GM23338 (cell line): ENCODE measurements around the gene USP28. TPM values are rescaled to one million over a fixed set of nuclear protein-coding genes. Genes with fewer than 3 reads are reported as not detected.

Source experiments
- ATAC-seq: fragments of 200-7000 bp; cut with Tn5 transposase; 3 replicates; pipeline ENCODE4 v1.9.1; 2020
- DNase-seq: peaks from one replicate; pipeline ENCODE4 v3.0.0-alpha.2; 2015; ENCODE audit warnings: low spot score
- H2AFZ ChIP-seq: fragments of 200-600 bp; sonication (generic); 2 replicates; pipeline ENCODE4 v1.8.0; 2016; ENCODE audit warnings: antibody characterized with exemption, mild to moderate bottlenecking, moderate library complexity
- H3F3A ChIP-seq: fragments of 200-600 bp; sonication (generic); replicated peaks from 2 replicates; pipeline ENCODE4 v1.8.0; 2017; ENCODE audit warnings: antibody characterized with exemption, mixed run types, low read depth
- H3K27ac ChIP-seq: fragments of 200-600 bp; sonication (generic); 2 replicates; pipeline ENCODE4 v1.6.1; 2016; ENCODE audit warnings: low read depth
- H3K27me3 ChIP-seq: fragments of 200-600 bp; sonication (generic); 2 replicates; pipeline ENCODE4 v1.8.0; 2016; ENCODE audit warnings: mild to moderate bottlenecking, mixed run types, moderate library complexity; ENCODE audit not compliant: insufficient read depth
- H3K36me3 ChIP-seq: fragments of 200-600 bp; sonication (generic); 2 replicates; pipeline ENCODE4 v1.8.0; 2016; ENCODE audit warnings: mild to moderate bottlenecking; ENCODE audit not compliant: insufficient read depth
- H3K4me1 ChIP-seq: fragments of 200-600 bp; sonication (generic); 2 replicates; pipeline ENCODE4 v1.8.0; 2016; ENCODE audit warnings: mild to moderate bottlenecking, moderate library complexity; ENCODE audit not compliant: insufficient read depth
- H3K4me2 ChIP-seq: fragments of 200-600 bp; sonication (generic); 2 replicates; pipeline ENCODE4 v1.7.1; 2017; ENCODE audit warnings: mixed run types
- H3K4me3 ChIP-seq: fragments of 200-600 bp; sonication (generic); 2 replicates; pipeline ENCODE4 v1.6.1; 2016; ENCODE audit warnings: mixed run types
- H3K79me2 ChIP-seq: fragments of 200-600 bp; sonication (generic); replicated peaks from 2 replicates; pipeline ENCODE4 v1.8.0; 2017; ENCODE audit warnings: mild to moderate bottlenecking; ENCODE audit not compliant: insufficient read depth
- H3K9me2 ChIP-seq: fragments of 200-600 bp; sonication (generic); 2 replicates; pipeline ENCODE4 v1.8.0; 2017; ENCODE audit not compliant: insufficient read depth
- H4K20me1 ChIP-seq: fragments of 200-600 bp; sonication (generic); replicated peaks from 2 replicates; pipeline ENCODE4 v1.8.0; 2017; ENCODE audit warnings: mild to moderate bottlenecking; ENCODE audit not compliant: insufficient read depth
- H3K27ac Mint-ChIP-seq: 2 replicates; pipeline ENCODE4 v1.8.0; 2020; ENCODE audit warnings: inconsistent platforms, mild to moderate bottlenecking, moderate library complexity, mixed read lengths
- H3K27me3 Mint-ChIP-seq: 3 replicates; pipeline ENCODE4 v1.8.0; 2022; ENCODE audit warnings: low read depth, mild to moderate bottlenecking, moderate library complexity, mixed read lengths, inconsistent platforms; ENCODE audit not compliant: insufficient read depth, poor library complexity
- H3K36me3 Mint-ChIP-seq: 3 replicates; pipeline ENCODE4 v1.8.0; 2021; ENCODE audit warnings: low read depth, mild to moderate bottlenecking, inconsistent platforms, moderate library complexity, mixed read lengths
- H3K4me1 Mint-ChIP-seq: 3 replicates; pipeline ENCODE4 v1.8.0; 2020; ENCODE audit warnings: mild to moderate bottlenecking, inconsistent platforms, mixed read lengths
- H3K4me3 Mint-ChIP-seq: 3 replicates; pipeline ENCODE4 v1.8.0; 2021; ENCODE audit warnings: moderate library complexity, mild to moderate bottlenecking, inconsistent platforms, mixed read lengths
- H3K9me3 Mint-ChIP-seq: 3 replicates; pipeline ENCODE4 v1.8.0; 2020; ENCODE audit warnings: moderate library complexity, mild to moderate bottlenecking, inconsistent platforms, mixed read lengths
- CREB1 ChIP-seq: fragments of 250-450 bp; sonication (Bioruptor Pico); IDR thresholded peaks from 2 replicates; pipeline ENCODE4 v1.5.0; 2020; ENCODE audit warnings: low read depth, mild to moderate bottlenecking, moderate library complexity
- CTCF ChIP-seq, 2 experiments: fragments of 200-600 bp in 1 of 2; sonication (generic) in 1 of 2; conservative IDR thresholded peaks; 2 replicates each; pipeline versions ENCODE4 v1.5.1 to v1.6.1; 2016 to 2017; ENCODE audit warnings: antibody characterized with exemption in 2 of 2, low read depth in 2 of 2, mild to moderate bottlenecking in 2 of 2, moderate library complexity in 1 of 2
- ETS1 ChIP-seq: IDR thresholded peaks from 2 replicates; pipeline ENCODE4 v1.6.1; 2016; ENCODE audit warnings: antibody characterized with exemption
- EZH2phosphoT487 ChIP-seq: fragments of 200-600 bp; sonication (generic); IDR thresholded peaks from one replicate; pipeline ENCODE4 v1.8.1; 2018; ENCODE audit warnings: antibody characterized with exemption; ENCODE audit not compliant: unreplicated experiment
- NANOG ChIP-seq: IDR thresholded peaks from 2 replicates; pipeline ENCODE4 v1.6.1; 2016; ENCODE audit warnings: antibody characterized with exemption, borderline replicate concordance
- REST ChIP-seq: IDR thresholded peaks from one replicate; pipeline ENCODE4 v1.6.1; 2018; ENCODE audit warnings: antibody characterized with exemption; ENCODE audit not compliant: unreplicated experiment
- STAT1 ChIP-seq: IDR thresholded peaks from one replicate; pipeline ENCODE4 v1.6.1; 2016; ENCODE audit warnings: antibody characterized with exemption; ENCODE audit not compliant: unreplicated experiment
- ZNF114 ChIP-seq: fragments of 250-450 bp; sonication (Bioruptor Pico); IDR thresholded peaks from 2 replicates; pipeline ENCODE4 v1.5.0; 2020; ENCODE audit warnings: mild to moderate bottlenecking, moderate library complexity
- ZNF331 ChIP-seq: fragments of 250-450 bp; sonication (Bioruptor Pico); IDR thresholded peaks from 2 replicates; pipeline ENCODE4 v1.5.0; 2020; ENCODE audit warnings: low read depth, mild to moderate bottlenecking, moderate library complexity
- polyA plus RNA-seq: library from polyadenylated mRNA; unstranded; fragments of >200 nt; fragmentation: Nextera tagmentation; extraction: Ambion mirVana; gene quantifications from 2 replicates; pipeline ENCODE4 v1.2.1, GENCODE V29; 2016
- total RNA-seq: library from RNA; depleted of rRNA; stranded (reverse); fragments of >200 nt; shearing (Covaris generic); gene quantifications from 2 replicates; pipeline ENCODE4 v1.2.3, GENCODE V29; 2014

USP28 gene
- total and polyA plus RNA-seq, 2 experiments from 2014 or later: 73.9 to 171 TPM

- TF ChIP-seq STAT1: no peak
- no peak for TF ChIP-seq CREB1
- no peak for TF ChIP-seq ETS1
- no peak for TF ChIP-seq NANOG
- TF ChIP-seq CTCF (conservative IDR thresholded peaks at IDR 0.05; ENCODE audit: low read depth in 2 of 2): no peak
- TF ChIP-seq ZNF114 (CRISPR knock-in tag): no peak
- TF ChIP-seq EZH2phosphoT487: no peak
Observed at GRCh38 chr11:113901141-113901540, 25.8 kb upstream of the USP28 start (continued).

- peak; percentile 77 for DNase-seq
Observed at GRCh38 chr11:113896156-113896879, 20.9 kb upstream of the USP28 start.

More at GRCh38 chr11:113896156-113896879, 20.9 kb upstream of the USP28 start:
- peaks cover 25% of the 10 kb centered on the region for H3K4me1 Mint-ChIP-seq
- Histone ChIP-seq H3K27ac (no peak overlapping the region), H3K79me2 (no peaks in the 10 kb centered on the region), H2AFZ (no peak overlapping the region), H3K36me3 (no peaks in the 10 kb centered on the region), H4K20me1 (no peaks in the 10 kb centered on the region), H3K4me1 (peaks cover 21% of the 10 kb centered on the region), H3K9me2 (no peaks in the 10 kb centered on the region), H3F3A (no peaks in the 10 kb centered on the region), H3K4me3 (no peak overlapping the region), H3K27me3 (no peaks in the 10 kb centered on the region), H3K4me2 (peak overlapping the region; percentile 46; the same call in 1 of the 2 replicates)
- no peak overlapping the region for H3K27ac Mint-ChIP-seq
- H3K36me3 Mint-ChIP-seq: no peaks in the 10 kb centered on the region
- TF ChIP-seq EZH2phosphoT487: no peak
- no peak for TF ChIP-seq ZNF331 (CRISPR knock-in tag)
- no peak for TF ChIP-seq ETS1
- TF ChIP-seq CTCF (conservative IDR thresholded peaks at IDR 0.05; ENCODE audit: low read depth in 2 of 2): peak; percentile 86
- TF ChIP-seq REST: no peak
- H3K9me3 Mint-ChIP-seq: no peaks in the 10 kb centered on the region
- H3K4me3 Mint-ChIP-seq: no peak overlapping the region; the same call in 2 of the 3 replicates
- H3K27me3 Mint-ChIP-seq: peaks cover 3% of the 10 kb centered on the region
- ATAC-seq: peak; percentile 91
